SK-N-SH treated with all-trans-retinoic acid at 6 μM for 48 hours (cell line): ENCODE data around the gene MGMT.

Source experiments
- ATAC-seq: fragments of 200-7000 bp; cut with Tn5 transposase; 3 replicates; pipeline ENCODE4 v1.9.1; 2020; ENCODE audit warnings: mild to moderate bottlenecking, moderate library complexity
- ARNTL ChIP-seq: fragments of 450-650 bp; formaldehyde crosslinking; IDR thresholded peaks from 2 replicates; pipeline ENCODE4 v1.5.0; 2020; ENCODE audit warnings: low read depth, mild to moderate bottlenecking, moderate library complexity, borderline replicate concordance
- BACH2 ChIP-seq: fragments of 250-450 bp; sonication (Bioruptor Pico); IDR thresholded peaks from 2 replicates; pipeline ENCODE4 v1.9.0; 2021; ENCODE audit warnings: mild to moderate bottlenecking, borderline replicate concordance
- CSDC2 ChIP-seq: fragments of 250-450 bp; sonication (Bioruptor Pico); IDR thresholded peaks from 2 replicates; pipeline ENCODE4 v1.5.0; 2020; ENCODE audit warnings: mild to moderate bottlenecking, moderate library complexity
- ESRRG ChIP-seq: fragments of 250-450 bp; sonication (Bioruptor Pico); IDR thresholded peaks from 2 replicates; pipeline ENCODE4 v1.6.1; 2021; ENCODE audit warnings: mild to moderate bottlenecking
- GLIS3 ChIP-seq: fragments of 250-450 bp; sonication (Bioruptor Pico); IDR thresholded peaks from 2 replicates; pipeline ENCODE4 v1.5.0; 2020; ENCODE audit warnings: mild to moderate bottlenecking, moderate library complexity
- ISL1 ChIP-seq: fragments of 250-450 bp; sonication (Bioruptor Pico); IDR thresholded peaks from 2 replicates; pipeline ENCODE4 v2.1.2; 2022; ENCODE audit warnings: mild to moderate bottlenecking, moderate library complexity
- OSR1 ChIP-seq: fragments of 250-450 bp; sonication (Bioruptor Pico); IDR thresholded peaks from 2 replicates; pipeline ENCODE4 v1.8.0; 2022; ENCODE audit warnings: moderate library complexity, mild to moderate bottlenecking, inconsistent platforms
- PPARA ChIP-seq: fragments of 250-450 bp; sonication (Bioruptor Pico); IDR thresholded peaks from 2 replicates; pipeline ENCODE4 v1.5.0; 2020; ENCODE audit warnings: mild to moderate bottlenecking, borderline replicate concordance
- RARB ChIP-seq: fragments of 250-450 bp; sonication (Bioruptor Pico); IDR thresholded peaks from 2 replicates; pipeline ENCODE4 v1.8.0; 2021; ENCODE audit warnings: mild to moderate bottlenecking, moderate library complexity
- SNAI2 ChIP-seq: fragments of 250-450 bp; sonication (Bioruptor Pico); IDR thresholded peaks from 2 replicates; pipeline ENCODE4 v1.5.0; 2020; ENCODE audit warnings: mild to moderate bottlenecking, moderate library complexity
- TCF4 ChIP-seq: fragments of 250-450 bp; sonication (Bioruptor Pico); IDR thresholded peaks from 2 replicates; pipeline ENCODE4 v1.8.0; 2021; ENCODE audit warnings: mild to moderate bottlenecking, moderate library complexity, borderline replicate concordance
- ZC3H10 ChIP-seq: fragments of 250-450 bp; sonication (Bioruptor Pico); IDR thresholded peaks from 2 replicates; pipeline ENCODE4 v1.5.1; 2021; ENCODE audit warnings: mild to moderate bottlenecking, moderate library complexity
- ZFP3 ChIP-seq: fragments of 250-450 bp; sonication (Bioruptor Pico); IDR thresholded peaks from 2 replicates; pipeline ENCODE4 v1.5.0; 2020; ENCODE audit warnings: mild to moderate bottlenecking, moderate library complexity
- ZFP30 ChIP-seq: fragments of 450-650 bp; formaldehyde crosslinking; IDR thresholded peaks from 2 replicates; pipeline ENCODE4 v1.5.0; 2022; ENCODE audit warnings: mild to moderate bottlenecking, moderate library complexity
- ZNF565 ChIP-seq: fragments of 450-650 bp; formaldehyde crosslinking; conservative IDR thresholded peaks from 2 replicates; pipeline ENCODE4 v1.5.0; 2020; ENCODE audit warnings: low read depth, mild to moderate bottlenecking, moderate library complexity
- ZNF70 ChIP-seq: fragments of 450-650 bp; formaldehyde crosslinking; IDR thresholded peaks from 2 replicates; pipeline ENCODE4 v1.5.0; 2020; ENCODE audit warnings: mild to moderate bottlenecking, moderate library complexity
- ZNF8 ChIP-seq: fragments of 450-650 bp; formaldehyde crosslinking; IDR thresholded peaks from 2 replicates; pipeline ENCODE4 v1.5.0; 2020; ENCODE audit warnings: mild to moderate bottlenecking, moderate library complexity
- TF ChIP-seq, protein P1 (sequence below): fragments of 250-450 bp; sonication (Bioruptor Pico); IDR thresholded peaks from 2 replicates; pipeline ENCODE4 v1.5.0; 2020; ENCODE audit warnings: mild to moderate bottlenecking, moderate library complexity
- TF ChIP-seq, protein P2 (sequence below): fragments of 250-450 bp; sonication (Bioruptor Pico); IDR thresholded peaks from 2 replicates; pipeline ENCODE4 v1.5.1; 2020; ENCODE audit warnings: low read depth, mild to moderate bottlenecking, moderate library complexity
- TF ChIP-seq, protein P3 (sequence below): fragments of 250-450 bp; sonication (Bioruptor Pico); IDR thresholded peaks from 2 replicates; pipeline ENCODE4 v1.5.1; 2021; ENCODE audit warnings: mild to moderate bottlenecking, moderate library complexity
- TF ChIP-seq, protein P4 (sequence below): fragments of 250-450 bp; sonication (Bioruptor Pico); IDR thresholded peaks from 2 replicates; pipeline ENCODE4 v1.8.0; 2021; ENCODE audit warnings: low read depth, mild to moderate bottlenecking, moderate library complexity, borderline replicate concordance

Gene MGMT

GRCh38 chr10:129466703-129467358, at the start of gene MGMT:
Gene MGMT (plus strand): TSS chr10:129467241.
- TF ChIP-seq ISL1 (CRISPR knock-in tag) (no peak), ARNTL (CRISPR knock-in tag) (no peak), ZFP3 (no peak), ESRRG (CRISPR knock-in tag) (no peak)
- TF ChIP-seq, protein P1, sequence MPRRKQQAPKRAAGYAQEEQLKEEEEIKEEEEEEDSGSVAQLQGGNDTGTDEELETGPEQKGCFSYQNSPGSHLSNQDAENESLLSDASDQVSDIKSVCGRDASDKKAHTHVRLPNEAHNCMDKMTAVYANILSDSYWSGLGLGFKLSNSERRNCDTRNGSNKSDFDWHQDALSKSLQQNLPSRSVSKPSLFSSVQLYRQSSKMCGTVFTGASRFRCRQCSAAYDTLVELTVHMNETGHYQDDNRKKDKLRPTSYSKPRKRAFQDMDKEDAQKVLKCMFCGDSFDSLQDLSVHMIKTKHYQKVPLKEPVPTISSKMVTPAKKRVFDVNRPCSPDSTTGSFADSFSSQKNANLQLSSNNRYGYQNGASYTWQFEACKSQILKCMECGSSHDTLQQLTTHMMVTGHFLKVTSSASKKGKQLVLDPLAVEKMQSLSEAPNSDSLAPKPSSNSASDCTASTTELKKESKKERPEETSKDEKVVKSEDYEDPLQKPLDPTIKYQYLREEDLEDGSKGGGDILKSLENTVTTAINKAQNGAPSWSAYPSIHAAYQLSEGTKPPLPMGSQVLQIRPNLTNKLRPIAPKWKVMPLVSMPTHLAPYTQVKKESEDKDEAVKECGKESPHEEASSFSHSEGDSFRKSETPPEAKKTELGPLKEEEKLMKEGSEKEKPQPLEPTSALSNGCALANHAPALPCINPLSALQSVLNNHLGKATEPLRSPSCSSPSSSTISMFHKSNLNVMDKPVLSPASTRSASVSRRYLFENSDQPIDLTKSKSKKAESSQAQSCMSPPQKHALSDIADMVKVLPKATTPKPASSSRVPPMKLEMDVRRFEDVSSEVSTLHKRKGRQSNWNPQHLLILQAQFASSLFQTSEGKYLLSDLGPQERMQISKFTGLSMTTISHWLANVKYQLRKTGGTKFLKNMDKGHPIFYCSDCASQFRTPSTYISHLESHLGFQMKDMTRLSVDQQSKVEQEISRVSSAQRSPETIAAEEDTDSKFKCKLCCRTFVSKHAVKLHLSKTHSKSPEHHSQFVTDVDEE = 0 out of 2 replicates have a peak, but pooled peaks have one; percentile 14
- TF ChIP-seq, protein P2, sequence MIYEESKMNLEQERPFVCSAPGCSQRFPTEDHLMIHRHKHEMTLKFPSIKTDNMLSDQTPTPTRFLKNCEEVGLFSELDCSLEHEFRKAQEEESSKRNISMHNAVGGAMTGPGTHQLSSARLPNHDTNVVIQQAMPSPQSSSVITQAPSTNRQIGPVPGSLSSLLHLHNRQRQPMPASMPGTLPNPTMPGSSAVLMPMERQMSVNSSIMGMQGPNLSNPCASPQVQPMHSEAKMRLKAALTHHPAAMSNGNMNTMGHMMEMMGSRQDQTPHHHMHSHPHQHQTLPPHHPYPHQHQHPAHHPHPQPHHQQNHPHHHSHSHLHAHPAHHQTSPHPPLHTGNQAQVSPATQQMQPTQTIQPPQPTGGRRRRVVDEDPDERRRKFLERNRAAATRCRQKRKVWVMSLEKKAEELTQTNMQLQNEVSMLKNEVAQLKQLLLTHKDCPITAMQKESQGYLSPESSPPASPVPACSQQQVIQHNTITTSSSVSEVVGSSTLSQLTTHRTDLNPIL = no peak
- TF ChIP-seq, protein P3, sequence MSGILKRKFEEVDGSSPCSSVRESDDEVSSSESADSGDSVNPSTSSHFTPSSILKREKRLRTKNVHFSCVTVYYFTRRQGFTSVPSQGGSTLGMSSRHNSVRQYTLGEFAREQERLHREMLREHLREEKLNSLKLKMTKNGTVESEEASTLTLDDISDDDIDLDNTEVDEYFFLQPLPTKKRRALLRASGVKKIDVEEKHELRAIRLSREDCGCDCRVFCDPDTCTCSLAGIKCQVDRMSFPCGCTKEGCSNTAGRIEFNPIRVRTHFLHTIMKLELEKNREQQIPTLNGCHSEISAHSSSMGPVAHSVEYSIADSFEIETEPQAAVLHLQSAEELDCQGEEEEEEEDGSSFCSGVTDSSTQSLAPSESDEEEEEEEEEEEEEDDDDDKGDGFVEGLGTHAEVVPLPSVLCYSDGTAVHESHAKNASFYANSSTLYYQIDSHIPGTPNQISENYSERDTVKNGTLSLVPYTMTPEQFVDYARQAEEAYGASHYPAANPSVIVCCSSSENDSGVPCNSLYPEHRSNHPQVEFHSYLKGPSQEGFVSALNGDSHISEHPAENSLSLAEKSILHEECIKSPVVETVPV (CRISPR knock-in tag) = no peak
- TF ChIP-seq, all 23 proteins: peak for 1
- peak; percentile 91 for ATAC-seq

DNA sequence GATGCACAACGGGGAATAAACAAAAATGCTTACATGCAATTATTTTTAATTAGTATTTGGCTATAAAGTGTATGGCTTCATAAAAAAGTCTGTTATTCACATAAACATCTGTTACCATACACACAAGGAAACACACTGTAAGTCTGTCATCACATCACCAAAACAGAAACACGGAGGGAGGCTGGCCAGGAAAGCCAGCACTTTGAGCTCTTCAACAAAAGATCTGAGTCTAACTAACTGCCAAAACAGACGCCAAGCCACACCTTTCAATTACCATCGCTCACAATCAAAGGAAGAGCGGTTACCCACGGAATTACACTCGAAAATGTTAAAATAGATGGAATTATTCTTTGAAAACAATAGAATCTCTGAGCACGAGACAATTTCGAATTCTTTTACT, 49.2 kb upstream of the MGMT start:
- no peak for ATAC-seq
- TF ChIP-seq ZNF8 (CRISPR knock-in tag) (no peak), RARB (CRISPR knock-in tag) (no peak), PPARA (CRISPR knock-in tag) (no peak), ISL1 (CRISPR knock-in tag) (no peak), TCF4 (CRISPR knock-in tag) (no peak), SNAI2 (no peak), BACH2 (CRISPR knock-in tag) (no peak), GLIS3 (no peak), ZFP30 (no peak), CSDC2 (no peak), OSR1 (CRISPR knock-in tag) (no peak), ESRRG (CRISPR knock-in tag) (no peak), ZNF70 (no peak), ZNF565 (no peak), ZC3H10 (CRISPR knock-in tag) (no peak), ARNTL (CRISPR knock-in tag) (no peak)
- TF ChIP-seq, protein P4, sequence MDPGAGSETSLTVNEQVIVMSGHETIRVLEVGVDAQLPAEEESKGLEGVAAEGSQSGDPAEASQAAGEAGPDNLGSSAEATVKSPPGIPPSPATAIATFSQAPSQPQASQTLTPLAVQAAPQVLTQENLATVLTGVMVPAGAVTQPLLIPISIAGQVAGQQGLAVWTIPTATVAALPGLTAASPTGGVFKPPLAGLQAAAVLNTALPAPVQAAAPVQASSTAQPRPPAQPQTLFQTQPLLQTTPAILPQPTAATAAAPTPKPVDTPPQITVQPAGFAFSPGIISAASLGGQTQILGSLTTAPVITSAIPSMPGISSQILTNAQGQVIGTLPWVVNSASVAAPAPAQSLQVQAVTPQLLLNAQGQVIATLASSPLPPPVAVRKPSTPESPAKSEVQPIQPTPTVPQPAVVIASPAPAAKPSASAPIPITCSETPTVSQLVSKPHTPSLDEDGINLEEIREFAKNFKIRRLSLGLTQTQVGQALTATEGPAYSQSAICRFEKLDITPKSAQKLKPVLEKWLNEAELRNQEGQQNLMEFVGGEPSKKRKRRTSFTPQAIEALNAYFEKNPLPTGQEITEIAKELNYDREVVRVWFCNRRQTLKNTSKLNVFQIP = no peak
- TF ChIP-seq, protein P3 (CRISPR knock-in tag) = no peak
- TF ChIP-seq, protein P1 = no peak
